Right lobe of liver (tissue), 4 donors: ENCODE results near the gene MAST1.

Experiments used
- CTCF ChIP-seq, 4 donors: fragments of 200-600 bp in 3 of 4; fragments of 450-650 bp in 1 of 4; IDR thresholded peaks; one replicate each; pipeline versions ENCODE4 v1.5.1 to v1.8.0; 2016 to 2022; ENCODE audit warnings: antibody characterized with exemption in 4 of 4, mild to moderate bottlenecking in 2 of 4
- POLR2A ChIP-seq: fragments of 450-650 bp; IDR thresholded peaks from one replicate; pipeline ENCODE4 v1.6.1; 2017; ENCODE audit warnings: antibody characterized with exemption, mild to moderate bottlenecking
- donor health status: DM: no; HTN: no; CAD: no.
- donor health status: DM: no; HTN: no; CAD: no.
- donor health status: DM: no; HTN: yes; CAD: no.

- TF ChIP-seq CTCF (IDR thresholded peaks at IDR 0.05) (no peak), POLR2A (no peak)
Observed at GRCh38 chr19:12799742-12800465, 38.4 kb upstream of the MAST1 start.
